HG02798 (cell line): ENCODE results near the gene FHOD3.

Source experiments
- ATAC-seq: cut with Tn5 transposase; IDR thresholded peaks from one replicate; pipeline ENCODE4 v1.9.1; 2021; ENCODE audit warnings: mild to moderate bottlenecking; ENCODE audit not compliant: unreplicated experiment, poor library complexity

FHOD3 gene

GRCh38 chr18:36401462-36401861, 103.9 kb downstream of the FHOD3 start:
- ATAC-seq, result no peak

GRCh38 chr18:36402765-36403396, 105.4 kb downstream of the FHOD3 start:
- ATAC-seq, result peak; percentile 43

GRCh38 chr18:36403896-36404820, 106.6 kb downstream of the FHOD3 start:
- ATAC-seq, result no peak

- no peak for ATAC-seq
Observed at GRCh38 chr18:36405611-36406010, 108.1 kb downstream of the FHOD3 start.

GRCh38 chr18:36406805-36407204, 109.3 kb downstream of the FHOD3 start:
- ATAC-seq, result no peak

GRCh38 chr18:36408606-36409005, 111.1 kb downstream of the FHOD3 start:
- no peak for ATAC-seq

- ATAC-seq, result no peak
Observed at GRCh38 chr18:36409779-36410178, 112.3 kb downstream of the FHOD3 start.

- no peak for ATAC-seq
Observed at GRCh38 chr18:36410346-36410745, 112.8 kb downstream of the FHOD3 start.

GRCh38 chr18:36411745-36412168, 114.2 kb downstream of the FHOD3 start:
- no peak for ATAC-seq

GRCh38 chr18:36412778-36413177, 115.3 kb downstream of the FHOD3 start:
- no peak for ATAC-seq

GRCh38 chr18:36415171-36415570, 117.7 kb downstream of the FHOD3 start:
- no peak for ATAC-seq

GRCh38 chr18:36415625-36416024, 118.1 kb downstream of the FHOD3 start:
- ATAC-seq, result no peak

- ATAC-seq, result no peak
Observed at GRCh38 chr18:36419188-36419899, 121.8 kb downstream of the FHOD3 start.

- ATAC-seq, result peak; percentile 90
Observed at GRCh38 chr18:36419900-36420531, 122.5 kb downstream of the FHOD3 start.

- peak; percentile 29 for ATAC-seq
Observed at GRCh38 chr18:36420826-36421225, 123.3 kb downstream of the FHOD3 start.

GRCh38 chr18:36424741-36425142, 127.2 kb downstream of the FHOD3 start:
- ATAC-seq, result no peak

- ATAC-seq, result no peak
Observed at GRCh38 chr18:36427369-36427768, 129.9 kb downstream of the FHOD3 start.

- no peak for ATAC-seq
Observed at GRCh38 chr18:36427831-36428230, 130.3 kb downstream of the FHOD3 start.

GRCh38 chr18:36428431-36429029, 131.0 kb downstream of the FHOD3 start:
- ATAC-seq, result no peak
